Transverse colon (tissue), 4 donors: ENCODE data around the gene LIFR.

Experiments used
- EP300 ChIP-seq: sonication (generic); formaldehyde crosslinking; IDR thresholded peaks from one replicate; pipeline ENCODE4 v1.6.1; 2017; ENCODE audit warnings: antibody characterized with exemption, low read depth
- POLR2A ChIP-seq: fragments of 450-650 bp; IDR thresholded peaks from one replicate; pipeline ENCODE4 v1.6.1; 2016; ENCODE audit warnings: antibody characterized with exemption, mild to moderate bottlenecking, moderate library complexity
- POLR2AphosphoS5 ChIP-seq, 3 donors: sonication (generic); formaldehyde crosslinking; IDR thresholded peaks; one replicate each; pipeline ENCODE4 v1.6.1; 2016; ENCODE audit warnings: antibody characterized with exemption in 3 of 3
- TF ChIP-seq, protein P1 (sequence below), 5 experiments: fragments of 200-600 bp in 3 of 5; fragments of 450-650 bp in 2 of 5; sonication (generic) in 3 of 5; IDR thresholded peaks; 1 replicate in 2 of 5; 2 replicates in 3 of 5; pipeline ENCODE4 v1.5.1; 2016 to 2017; ENCODE audit warnings: antibody characterized with exemption in 5 of 5, inconsistent platforms in 3 of 5, mild to moderate bottlenecking in 2 of 5, moderate library complexity in 1 of 5

DNA sequence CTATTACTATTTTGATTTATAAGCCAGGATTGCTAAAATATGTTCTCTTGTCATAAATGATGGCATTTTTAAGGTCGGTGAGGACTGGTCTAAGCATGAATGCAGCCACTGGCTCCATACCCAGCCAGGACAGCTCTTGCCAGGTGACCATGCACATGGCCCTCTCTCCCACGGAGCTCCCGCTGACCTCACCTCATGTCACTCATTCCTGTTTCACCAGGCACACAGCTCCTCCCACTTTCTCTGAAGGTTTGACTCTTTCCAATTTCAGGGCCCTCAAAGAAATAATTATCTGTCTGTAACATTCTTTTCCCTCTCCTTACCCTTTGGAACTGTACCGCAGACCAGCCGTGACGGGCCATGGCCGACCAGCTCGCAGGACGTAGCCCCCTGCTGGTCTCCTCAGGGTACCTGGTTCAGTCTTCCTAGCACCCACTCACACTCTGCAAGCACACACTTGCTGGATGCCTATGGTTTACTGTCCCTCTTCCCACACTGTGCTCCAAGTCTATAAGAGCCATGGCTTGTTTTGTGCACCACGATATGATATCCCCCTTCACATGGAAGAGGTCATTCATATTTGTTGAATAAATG, 72.5 kb downstream of the LIFR start:
- TF ChIP-seq, protein P1, sequence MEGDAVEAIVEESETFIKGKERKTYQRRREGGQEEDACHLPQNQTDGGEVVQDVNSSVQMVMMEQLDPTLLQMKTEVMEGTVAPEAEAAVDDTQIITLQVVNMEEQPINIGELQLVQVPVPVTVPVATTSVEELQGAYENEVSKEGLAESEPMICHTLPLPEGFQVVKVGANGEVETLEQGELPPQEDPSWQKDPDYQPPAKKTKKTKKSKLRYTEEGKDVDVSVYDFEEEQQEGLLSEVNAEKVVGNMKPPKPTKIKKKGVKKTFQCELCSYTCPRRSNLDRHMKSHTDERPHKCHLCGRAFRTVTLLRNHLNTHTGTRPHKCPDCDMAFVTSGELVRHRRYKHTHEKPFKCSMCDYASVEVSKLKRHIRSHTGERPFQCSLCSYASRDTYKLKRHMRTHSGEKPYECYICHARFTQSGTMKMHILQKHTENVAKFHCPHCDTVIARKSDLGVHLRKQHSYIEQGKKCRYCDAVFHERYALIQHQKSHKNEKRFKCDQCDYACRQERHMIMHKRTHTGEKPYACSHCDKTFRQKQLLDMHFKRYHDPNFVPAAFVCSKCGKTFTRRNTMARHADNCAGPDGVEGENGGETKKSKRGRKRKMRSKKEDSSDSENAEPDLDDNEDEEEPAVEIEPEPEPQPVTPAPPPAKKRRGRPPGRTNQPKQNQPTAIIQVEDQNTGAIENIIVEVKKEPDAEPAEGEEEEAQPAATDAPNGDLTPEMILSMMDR (IDR thresholded peaks at IDR 0.05), result no peak
- TF ChIP-seq POLR2AphosphoS5 (IDR thresholded peaks at IDR 0.05), result no peak
- TF ChIP-seq POLR2A, result no peak
- no peak for TF ChIP-seq EP300
